SU-DHL-6 (cell line): ENCODE results near the gene ZNF414.

ENCODE experiments used
- H2AFZ ChIP-seq: fragments of 200-600 bp; sonication (generic); 2 replicates; pipeline ENCODE4 v1.6.1; 2014; ENCODE audit warnings: low read depth, mild to moderate bottlenecking, moderate library complexity, mixed read lengths, antibody characterized with exemption, low read length; ENCODE audit not compliant: severe bottlenecking
- H3F3A ChIP-seq: fragments of 200-600 bp; shearing (Covaris generic); 2 replicates; pipeline ENCODE4 v1.6.0; 2016; ENCODE audit warnings: antibody characterized with exemption, mild to moderate bottlenecking; ENCODE audit not compliant: insufficient read depth
- H3K27ac ChIP-seq: fragments of 200-600 bp; sonication (generic); 2 replicates; pipeline ENCODE4 v1.5.1; 2016; ENCODE audit warnings: low read depth, mild to moderate bottlenecking, low read length, moderate library complexity, mixed read lengths
- H3K27me3 ChIP-seq: fragments of 200-600 bp; sonication (generic), shearing (Covaris generic); 2 replicates; pipeline ENCODE4 v1.6.0; 2014; ENCODE audit warnings: mild to moderate bottlenecking, low read length
- H3K36me3 ChIP-seq: fragments of 200-600 bp; sonication (generic); 2 replicates; pipeline ENCODE4 v1.6.1; 2014; ENCODE audit warnings: mild to moderate bottlenecking, low read length, mixed read lengths
- H3K4me2 ChIP-seq: fragments of 300-600, 200-600 bp; shearing (Covaris generic), sonication (generic); 2 replicates; pipeline ENCODE4 v1.6.0; 2014; ENCODE audit warnings: low read length, low read depth, mild to moderate bottlenecking; ENCODE audit not compliant: poor library complexity, severe bottlenecking
- H3K4me3 ChIP-seq: fragments of 200-600 bp; sonication (generic); 2 replicates; pipeline ENCODE4 v1.5.1; 2014; ENCODE audit warnings: antibody characterized with exemption, low read length, mild to moderate bottlenecking, mixed read lengths; ENCODE audit not compliant: insufficient read depth, poor library complexity, severe bottlenecking
- H3K79me2 ChIP-seq: fragments of 200-600 bp; sonication (generic); 2 replicates; pipeline ENCODE4 v1.6.1; 2014; ENCODE audit warnings: mild to moderate bottlenecking, low read length, moderate library complexity; ENCODE audit not compliant: insufficient read depth
- H3K9ac ChIP-seq: fragments of 200-600 bp; sonication (generic); 2 replicates; pipeline ENCODE4 v1.7.0; 2014; ENCODE audit warnings: mild to moderate bottlenecking, low read length
- H3K9me2 ChIP-seq: fragments of 200-600 bp; sonication (generic); replicated peaks from 2 replicates; pipeline ENCODE4 v1.6.1; 2014; ENCODE audit warnings: low read length; ENCODE audit not compliant: insufficient read depth
- H3K9me3 ChIP-seq: fragments of 200-600 bp; sonication (generic); 2 replicates; pipeline ENCODE4 v1.6.1; 2014; ENCODE audit warnings: low read length, mixed read lengths; ENCODE audit not compliant: insufficient read depth
- H4K20me1 ChIP-seq: fragments of 200-600 bp; sonication (generic); 2 replicates; pipeline ENCODE4 v1.6.1; 2014; ENCODE audit warnings: low read depth, mild to moderate bottlenecking, antibody characterized with exemption, low read length, moderate library complexity, mixed read lengths
- EZH2phosphoT487 ChIP-seq: fragments of 200-600 bp; sonication (generic), shearing (Covaris generic); conservative IDR thresholded peaks from 2 replicates; pipeline ENCODE4 v1.6.1; 2018; ENCODE audit warnings: mild to moderate bottlenecking, antibody characterized with exemption, low read length, moderate library complexity, mixed read lengths
- TF ChIP-seq, protein P1 (sequence below): fragments of 200-600 bp; sonication (generic); IDR thresholded peaks from one replicate; pipeline ENCODE4 v1.5.1; 2017; ENCODE audit warnings: antibody characterized with exemption, mild to moderate bottlenecking, low read length, moderate library complexity; ENCODE audit not compliant: insufficient read depth, poor library complexity, severe bottlenecking

ZNF414 gene

DNA sequence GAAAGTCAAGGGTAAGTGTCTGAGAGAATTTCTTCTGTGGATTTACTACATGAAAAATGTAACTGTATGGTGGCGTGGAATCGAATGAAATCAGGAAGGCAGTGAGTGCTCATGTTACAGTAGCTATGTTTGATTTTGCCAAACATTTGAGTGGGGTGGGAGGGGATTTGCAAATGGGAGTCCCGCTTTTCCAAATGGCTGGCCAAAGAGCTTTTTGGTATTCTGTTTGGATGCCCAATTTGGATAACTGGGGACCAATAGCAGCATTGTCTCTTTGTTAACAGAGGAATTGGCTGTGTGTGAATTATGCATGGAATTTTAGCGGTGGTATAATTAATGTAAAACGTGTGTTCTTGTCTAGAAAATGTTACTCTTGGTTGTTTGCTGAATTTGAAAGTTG is 51.4 kb downstream of the ZNF414 start:
- Histone ChIP-seq H3K4me3 (no peak overlapping the region), H3K9ac (no peak overlapping the region), H3K9me3 (no peaks in the 10 kb centered on the region), H3K36me3 (peaks cover 38% of the 10 kb centered on the region), H3K4me2 (no peak overlapping the region), H3K79me2 (peaks cover 79% of the 10 kb centered on the region), H3K27ac (no peak overlapping the region), H3K27me3 (no peaks in the 10 kb centered on the region), H2AFZ (no peak overlapping the region), H3F3A (0 out of 2 replicates have a peak, but pooled peaks cover 5% of the 10 kb centered on the region), H4K20me1 (peaks cover 52% of the 10 kb centered on the region), H3K9me2 (no peaks in the 10 kb centered on the region)
- TF ChIP-seq, protein P1, sequence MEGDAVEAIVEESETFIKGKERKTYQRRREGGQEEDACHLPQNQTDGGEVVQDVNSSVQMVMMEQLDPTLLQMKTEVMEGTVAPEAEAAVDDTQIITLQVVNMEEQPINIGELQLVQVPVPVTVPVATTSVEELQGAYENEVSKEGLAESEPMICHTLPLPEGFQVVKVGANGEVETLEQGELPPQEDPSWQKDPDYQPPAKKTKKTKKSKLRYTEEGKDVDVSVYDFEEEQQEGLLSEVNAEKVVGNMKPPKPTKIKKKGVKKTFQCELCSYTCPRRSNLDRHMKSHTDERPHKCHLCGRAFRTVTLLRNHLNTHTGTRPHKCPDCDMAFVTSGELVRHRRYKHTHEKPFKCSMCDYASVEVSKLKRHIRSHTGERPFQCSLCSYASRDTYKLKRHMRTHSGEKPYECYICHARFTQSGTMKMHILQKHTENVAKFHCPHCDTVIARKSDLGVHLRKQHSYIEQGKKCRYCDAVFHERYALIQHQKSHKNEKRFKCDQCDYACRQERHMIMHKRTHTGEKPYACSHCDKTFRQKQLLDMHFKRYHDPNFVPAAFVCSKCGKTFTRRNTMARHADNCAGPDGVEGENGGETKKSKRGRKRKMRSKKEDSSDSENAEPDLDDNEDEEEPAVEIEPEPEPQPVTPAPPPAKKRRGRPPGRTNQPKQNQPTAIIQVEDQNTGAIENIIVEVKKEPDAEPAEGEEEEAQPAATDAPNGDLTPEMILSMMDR = no peak
- no peak for TF ChIP-seq EZH2phosphoT487

DNA sequence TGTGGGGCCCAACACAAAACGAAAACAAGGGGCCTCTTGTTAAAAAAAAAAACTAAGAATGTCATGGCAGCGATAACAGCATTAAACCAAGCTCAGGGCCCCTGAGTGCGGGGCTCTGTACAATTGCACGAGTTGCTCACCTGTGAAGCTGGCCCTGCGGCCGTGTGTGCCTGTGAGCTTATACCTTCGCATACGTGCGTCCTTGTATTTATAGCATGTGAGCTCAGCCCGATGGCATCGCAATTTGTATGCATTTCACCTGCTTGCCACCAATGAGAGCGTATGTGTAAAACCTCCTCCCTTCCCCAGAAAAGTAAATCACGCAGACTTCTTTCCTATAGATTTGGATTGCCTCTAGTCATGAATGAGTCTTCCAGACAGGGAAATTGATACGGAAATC is 52.1 kb downstream of the ZNF414 start:
- Histone ChIP-seq H3K27ac (no peak overlapping the region), H3K27me3 (no peaks in the 10 kb centered on the region), H3K4me3 (no peak overlapping the region), H3K9me2 (no peaks in the 10 kb centered on the region), H2AFZ (no peak overlapping the region), H3K9me3 (no peaks in the 10 kb centered on the region), H3K36me3 (peaks cover 40% of the 10 kb centered on the region), H4K20me1 (peaks cover 59% of the 10 kb centered on the region), H3K79me2 (peaks cover 86% of the 10 kb centered on the region), H3K9ac (no peak overlapping the region), H3F3A (0 out of 2 replicates have a peak, but pooled peaks cover 5% of the 10 kb centered on the region), H3K4me2 (no peak overlapping the region)
- TF ChIP-seq, protein P1 = no peak
- no peak for TF ChIP-seq EZH2phosphoT487

DNA sequence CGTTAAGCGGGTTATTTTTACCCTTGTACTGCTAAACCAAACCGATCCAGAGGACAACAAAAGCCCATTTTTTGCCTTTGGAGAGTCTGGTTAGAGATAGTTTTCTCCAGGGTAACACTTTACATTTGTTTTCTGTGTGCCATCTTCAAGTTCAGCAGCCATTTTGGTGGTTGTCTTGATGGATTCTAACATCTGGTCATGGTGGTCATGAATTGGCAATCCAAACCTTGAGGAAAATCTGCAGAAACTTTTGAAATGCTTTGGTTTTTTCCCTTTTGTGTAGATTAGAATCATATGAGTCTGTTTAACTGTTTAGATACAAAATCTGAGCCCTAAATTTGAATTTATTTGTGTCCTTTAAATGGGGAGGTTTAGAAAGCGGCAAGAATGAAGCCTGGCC is 52.6 kb downstream of the ZNF414 start:
- H3K27me3 ChIP-seq = no peaks in the 10 kb centered on the region
- H3K4me3 ChIP-seq = no peak overlapping the region
- H3F3A ChIP-seq = 0 out of 2 replicates have a peak, but pooled peaks cover 5% of the 10 kb centered on the region
- no peaks in the 10 kb centered on the region for H3K9me3 ChIP-seq
- no peaks in the 10 kb centered on the region for H3K9me2 ChIP-seq
- H3K4me2 ChIP-seq = no peak overlapping the region
- TF ChIP-seq EZH2phosphoT487 = no peak
- TF ChIP-seq, protein P1 = no peak
- H2AFZ ChIP-seq = no peak overlapping the region
- H3K27ac ChIP-seq = no peak overlapping the region
- no peak overlapping the region for H3K9ac ChIP-seq
- peaks cover 45% of the 10 kb centered on the region for H3K36me3 ChIP-seq
- peaks cover 63% of the 10 kb centered on the region for H4K20me1 ChIP-seq
- peaks cover 91% of the 10 kb centered on the region for H3K79me2 ChIP-seq
